Activated CD8-positive, alpha-beta memory T cell treated with anti-CD3 and anti-CD28 coated beads, Interleukin-2, amount 10 ng/mL, durations not matched to agents 7 days and 5 days (primary cell): ENCODE data around the gene ARSG. TPM values are rescaled to one million over a fixed set of nuclear protein-coding genes. Genes with fewer than 3 reads are reported as not detected.

ENCODE experiments used
- ATAC-seq: fragments of 150-1000 bp; cut with Tn5 transposase; one replicate; pipeline ENCODE4 v1.10.0; 2021; ENCODE audit warnings: moderate library complexity
- CTCF ChIA-PET: fragments of 350-600 bp; sonication (Branson Sonifier 250); formaldehyde crosslinking; loops from one replicate; lab custom pipeline; 2021; ENCODE audit warnings: antibody characterized with exemption; lab: Charles Lee
- DNase-seq: peaks from one replicate; pipeline ENCODE4 v3.0.0-alpha.2; 2020
- H3K27ac Mint-ChIP-seq: one replicate; pipeline ENCODE4 v1.8.0; 2021; ENCODE audit warnings: mild to moderate bottlenecking, mixed read lengths
- H3K27me3 Mint-ChIP-seq: one replicate; pipeline ENCODE4 v1.8.0; 2021; ENCODE audit warnings: mixed read lengths
- H3K36me3 Mint-ChIP-seq: one replicate; pipeline ENCODE4 v1.8.0; 2021; ENCODE audit warnings: mild to moderate bottlenecking, mixed read lengths
- H3K4me1 Mint-ChIP-seq: one replicate; pipeline ENCODE4 v1.8.0; 2021; ENCODE audit warnings: mixed read lengths
- H3K4me3 Mint-ChIP-seq: one replicate; pipeline ENCODE4 v1.8.0; 2021; ENCODE audit warnings: mild to moderate bottlenecking, moderate library complexity, mixed read lengths
- H3K9me3 Mint-ChIP-seq: one replicate; pipeline ENCODE4 v1.8.0; 2022; ENCODE audit warnings: low read depth, mixed read lengths
- total RNA-seq, 2 experiments: library from RNA; stranded (reverse); gene quantifications; one replicate each; pipeline ENCODE4 v1.2.3, GENCODE V29; 2021

The ARSG gene
- total RNA-seq, 2 experiments from 2014 or later: 12.5 to 24.6 TPM

DNA sequence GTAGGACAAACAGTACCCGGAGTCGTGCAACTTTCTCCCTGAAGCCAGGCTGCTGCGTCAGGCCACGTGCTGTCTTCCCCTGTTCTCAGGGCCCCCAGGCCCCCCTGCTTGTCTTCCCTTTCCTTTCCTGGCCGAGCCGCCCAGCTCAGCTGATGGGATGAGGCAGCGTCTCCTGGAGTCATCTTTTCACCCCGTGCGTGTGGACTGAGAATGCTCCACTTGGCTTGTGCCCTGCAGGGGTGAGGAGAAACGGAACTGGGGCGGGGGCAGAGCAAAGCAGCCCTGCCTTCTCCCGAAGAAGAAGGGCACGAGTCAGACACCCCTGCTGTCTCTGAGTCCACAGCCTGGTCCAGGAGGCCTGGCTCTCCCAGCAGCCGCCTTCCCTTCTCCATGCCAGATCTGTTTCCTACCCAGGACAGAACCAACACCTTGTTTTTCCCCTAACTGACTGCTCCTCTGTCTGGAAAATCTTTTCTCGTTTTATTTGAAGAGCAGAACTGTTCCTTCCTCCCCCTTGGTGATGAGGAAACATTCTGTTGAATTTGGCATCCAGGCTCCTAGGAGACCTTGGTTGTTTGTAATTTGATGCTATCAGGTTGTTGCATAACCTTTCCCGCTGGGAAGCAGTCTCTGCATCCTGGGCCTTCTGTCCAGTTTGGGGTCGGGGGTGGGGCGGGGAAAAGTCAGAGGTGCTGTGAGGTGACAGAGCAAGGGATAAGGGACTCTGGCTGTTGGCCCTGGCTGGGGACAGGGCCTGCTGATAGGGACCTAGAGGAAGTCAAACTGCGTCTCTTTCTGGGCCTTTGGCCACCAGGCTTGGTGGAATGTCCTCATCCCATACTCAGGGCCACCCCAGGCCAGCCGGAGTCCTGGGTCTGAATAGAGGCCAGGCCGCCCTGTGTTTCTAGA is 87.2 kb downstream of the ARSG start:
- Mint-ChIP-seq H3K4me3 (no peak overlapping the region), H3K27me3 (no peaks in the 10 kb centered on the region), H3K4me1 (peaks cover 19% of the 10 kb centered on the region), H3K36me3 (peaks cover 27% of the 10 kb centered on the region), H3K27ac (no peak overlapping the region), H3K9me3 (no peaks in the 10 kb centered on the region)
- ATAC-seq (no peak), DNase-seq (no peak)
- CTCF ChIA-PET: no interaction called here

- no peak for DNase-seq
- H3K27me3 Mint-ChIP-seq: no peaks in the 10 kb centered on the region
- no peak for ATAC-seq
- no peak overlapping the region for H3K27ac Mint-ChIP-seq
- no peaks in the 10 kb centered on the region for H3K9me3 Mint-ChIP-seq
- CTCF ChIA-PET: no interaction called here
- peaks cover 25% of the 10 kb centered on the region for H3K4me1 Mint-ChIP-seq
- H3K4me3 Mint-ChIP-seq: no peak overlapping the region
- peaks cover 25% of the 10 kb centered on the region for H3K36me3 Mint-ChIP-seq
These were observed 87.8 kb downstream of the ARSG start for GRCh38 chr17:68379177-68379510.

- CTCF ChIA-PET: interaction anchor here (1.0 kb wide), 1 partner anchor 86 kb away, joined by 3 read pairs; no protein-coding TSS in a partner anchor
- H3K4me3 Mint-ChIP-seq: no peak overlapping the region
These were observed 88.7 kb downstream of the ARSG start for GRCh38 chr17:68379692-68380677.

DNA sequence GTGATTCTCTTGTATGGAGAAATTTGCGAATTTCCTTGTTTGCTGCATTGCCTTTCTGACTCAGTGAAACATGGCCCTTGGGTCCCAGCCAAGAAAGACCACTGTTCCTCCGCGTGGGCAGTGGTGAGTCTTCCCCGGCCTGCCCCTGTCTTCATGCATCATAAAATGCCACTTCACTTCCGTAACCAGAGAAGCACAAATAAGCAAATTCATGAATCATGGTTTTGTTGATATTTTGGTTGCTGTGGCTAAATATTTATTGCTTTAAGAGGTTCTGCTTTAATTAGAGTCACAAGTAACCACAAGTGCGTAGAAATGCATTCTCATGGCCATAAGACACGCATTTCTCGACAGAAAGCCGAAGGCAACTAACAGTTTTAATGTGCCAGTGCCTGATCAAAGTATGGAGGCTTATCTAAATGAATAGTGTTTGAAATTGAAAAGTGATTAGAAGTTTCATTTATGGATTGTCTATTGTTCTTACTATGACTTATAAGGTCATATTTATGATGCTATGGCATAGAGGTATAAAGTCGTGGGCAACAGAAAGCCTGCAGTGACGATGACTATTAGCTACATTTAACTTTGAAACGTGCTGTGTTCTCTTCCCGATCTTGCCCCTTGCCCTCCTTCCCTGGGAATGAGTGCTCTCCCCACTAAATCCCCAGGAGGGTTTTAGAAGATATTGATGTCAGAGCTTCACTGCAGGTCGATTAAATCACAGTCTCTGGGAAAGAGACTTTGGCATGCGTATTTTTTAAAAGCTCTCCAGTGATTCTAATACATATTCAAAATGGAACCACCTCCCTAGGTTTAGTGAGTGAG is 90.0 kb downstream of the ARSG start:
- no peaks in the 10 kb centered on the region for H3K27me3 Mint-ChIP-seq
- no peak overlapping the region for H3K27ac Mint-ChIP-seq
- CTCF ChIA-PET: interaction anchor here (1.2 to 1.5 kb wide), 3 partner anchors 16 to 85 kb away, joined by 3 to 7 read pairs (median 3); no protein-coding TSS in a partner anchor
- DNase-seq: no peak
- peaks cover 30% of the 10 kb centered on the region for H3K4me1 Mint-ChIP-seq
- no peak overlapping the region for H3K4me3 Mint-ChIP-seq
- H3K9me3 Mint-ChIP-seq: no peaks in the 10 kb centered on the region
- peaks cover 27% of the 10 kb centered on the region for H3K36me3 Mint-ChIP-seq
- no peak for ATAC-seq

More at GRCh38 chr17:68379692-68380677, 88.7 kb downstream of the ARSG start:
- H3K27me3 Mint-ChIP-seq: no peaks in the 10 kb centered on the region
- H3K4me1 Mint-ChIP-seq: peaks cover 30% of the 10 kb centered on the region
- no peaks in the 10 kb centered on the region for H3K9me3 Mint-ChIP-seq
- peaks cover 27% of the 10 kb centered on the region for H3K36me3 Mint-ChIP-seq
- ATAC-seq (no peak), DNase-seq (no peak)
- no peak overlapping the region for H3K27ac Mint-ChIP-seq

GRCh38 chr17:68382582-68383085 is 91.3 kb downstream of the ARSG start:
- ATAC-seq (no peak), DNase-seq (no peak)
- H3K9me3 Mint-ChIP-seq: no peaks in the 10 kb centered on the region
- peaks cover 23% of the 10 kb centered on the region for H3K36me3 Mint-ChIP-seq
- H3K4me3 Mint-ChIP-seq: no peak overlapping the region
- CTCF ChIA-PET: interaction anchor here (1.2 to 1.5 kb wide), 3 partner anchors 15 to 120 kb away, joined by 3 to 7 read pairs (median 5); no protein-coding TSS in a partner anchor
- peaks cover 30% of the 10 kb centered on the region for H3K4me1 Mint-ChIP-seq
- H3K27me3 Mint-ChIP-seq: no peaks in the 10 kb centered on the region
- H3K27ac Mint-ChIP-seq: no peak overlapping the region

DNA sequence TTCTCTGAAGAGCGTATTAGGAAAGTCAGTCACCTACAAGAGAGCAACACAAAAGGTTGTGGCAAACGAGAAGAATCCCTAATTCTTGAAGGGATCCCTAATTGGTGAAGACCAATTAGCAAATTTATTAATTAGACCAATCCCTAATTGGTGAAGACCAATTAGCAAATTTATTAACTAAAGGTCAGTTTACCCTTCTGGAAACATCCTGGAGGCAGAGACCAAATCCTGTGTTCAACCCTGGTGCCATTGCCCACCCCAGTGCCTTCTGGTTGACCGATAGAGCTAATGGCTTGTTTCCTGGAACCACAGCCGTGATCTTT is 91.8 kb downstream of the ARSG start:
- Mint-ChIP-seq H3K36me3 (peaks cover 22% of the 10 kb centered on the region), H3K27ac (no peak overlapping the region), H3K9me3 (no peaks in the 10 kb centered on the region), H3K27me3 (no peaks in the 10 kb centered on the region), H3K4me1 (peaks cover 30% of the 10 kb centered on the region), H3K4me3 (no peak overlapping the region)
- CTCF ChIA-PET: interaction anchor here (0.7 to 1.5 kb wide), 4 partner anchors 10 to 120 kb away, joined by 3 to 7 read pairs (median 4); no protein-coding TSS in a partner anchor
- DNase-seq (no peak), ATAC-seq (no peak)

DNA sequence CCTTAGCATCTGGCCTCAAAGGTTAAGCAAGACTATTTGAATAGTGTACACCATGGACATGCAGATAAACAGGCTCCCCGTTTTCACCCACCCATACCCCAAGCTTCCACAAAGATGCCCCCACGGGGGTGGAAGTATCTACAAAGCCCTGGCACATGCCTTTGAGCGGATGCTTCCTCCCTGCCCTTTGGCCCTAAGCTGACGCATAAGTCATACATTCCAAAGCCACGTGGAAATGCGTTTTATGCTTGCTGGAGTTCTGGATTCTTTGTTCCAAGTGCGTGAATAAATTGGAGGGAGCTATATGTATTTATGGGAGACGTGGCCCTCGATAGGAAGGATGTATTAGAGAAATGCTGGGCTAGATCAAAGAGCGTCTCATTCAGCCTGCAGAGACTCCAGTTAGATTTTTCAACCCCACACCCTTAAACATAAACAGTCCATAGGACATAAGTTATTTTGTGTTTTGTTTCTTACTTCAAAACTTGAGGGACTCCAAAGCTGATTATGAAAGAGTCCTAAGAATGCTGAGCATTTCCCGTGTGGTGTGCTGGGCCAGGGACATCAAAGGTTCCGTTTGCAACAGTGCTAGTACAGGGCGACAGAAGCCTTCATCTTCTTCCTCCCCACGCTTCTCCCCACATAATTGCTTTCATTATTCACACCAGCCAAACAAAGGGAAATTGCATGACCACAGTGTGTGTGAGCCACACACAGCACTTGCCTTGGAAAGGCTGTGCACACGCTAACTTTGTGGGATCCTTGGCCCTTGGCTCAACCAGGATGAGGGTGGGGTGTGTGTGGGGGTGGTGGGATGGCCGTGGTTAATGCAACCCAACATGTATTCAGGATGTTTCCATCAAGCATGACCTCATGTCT is 92.4 kb downstream of the ARSG start:
- Mint-ChIP-seq H3K36me3 (peaks cover 22% of the 10 kb centered on the region), H3K4me1 (peaks cover 30% of the 10 kb centered on the region), H3K9me3 (no peaks in the 10 kb centered on the region), H3K27me3 (no peaks in the 10 kb centered on the region), H3K27ac (peak overlapping the region; percentile 70), H3K4me3 (peak overlapping the region; percentile 23)
- DNase-seq: peak; percentile 53
- ATAC-seq: peak; percentile 77
- CTCF ChIA-PET: interaction anchor here (0.7 to 1.3 kb wide), 4 partner anchors 11 to 121 kb away, joined by 3 to 6 read pairs (median 4); no protein-coding TSS in a partner anchor

DNA sequence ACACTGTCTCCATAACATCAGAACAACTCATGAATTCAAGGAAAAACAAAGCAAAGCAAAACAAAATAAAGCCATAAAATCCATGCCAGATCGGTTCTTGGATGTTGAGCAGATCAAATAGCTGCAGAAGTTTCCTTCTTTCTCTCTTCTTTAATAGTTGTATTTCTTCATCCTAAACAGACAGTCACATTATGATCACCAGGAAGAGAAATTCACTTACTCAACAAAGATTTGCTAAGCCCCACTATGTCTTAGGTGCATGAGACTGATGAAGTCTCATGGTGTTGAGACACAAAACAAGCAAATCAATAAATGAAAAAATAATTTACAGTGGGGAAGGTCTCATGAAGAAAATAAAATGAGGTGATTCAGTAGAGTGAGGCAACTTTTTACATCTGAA is 93.2 kb downstream of the ARSG start:
- Mint-ChIP-seq H3K4me3 (peak overlapping the region; percentile 23), H3K27ac (peak overlapping the region; percentile 70), H3K36me3 (peaks cover 22% of the 10 kb centered on the region), H3K27me3 (no peaks in the 10 kb centered on the region), H3K4me1 (peaks cover 30% of the 10 kb centered on the region), H3K9me3 (no peaks in the 10 kb centered on the region)
- no peak for DNase-seq
- ATAC-seq: no peak
- CTCF ChIA-PET: interaction anchor here (1.1 to 1.3 kb wide), 3 partner anchors 14 to 97 kb away, joined by 3 to 6 read pairs (median 3); no protein-coding TSS in a partner anchor

GRCh38 chr17:68384941-68385340 is 93.6 kb downstream of the ARSG start:
- no peak overlapping the region for H3K4me3 Mint-ChIP-seq
- CTCF ChIA-PET: interaction anchor here (1.1 to 1.3 kb wide), 3 partner anchors 14 to 97 kb away, joined by 3 to 6 read pairs (median 3); no protein-coding TSS in a partner anchor
- DNase-seq (no peak), ATAC-seq (no peak)
- no peaks in the 10 kb centered on the region for H3K27me3 Mint-ChIP-seq
- peaks cover 19% of the 10 kb centered on the region for H3K36me3 Mint-ChIP-seq
- H3K27ac Mint-ChIP-seq: peak overlapping the region; percentile 70
- no peaks in the 10 kb centered on the region for H3K9me3 Mint-ChIP-seq
- H3K4me1 Mint-ChIP-seq: peaks cover 30% of the 10 kb centered on the region

- no peak for DNase-seq
- CTCF ChIA-PET: interaction anchor here (0.6 to 1.3 kb wide), 4 partner anchors 13 to 120 kb away, joined by 3 to 6 read pairs (median 3); no protein-coding TSS in a partner anchor
- peaks cover 29% of the 10 kb centered on the region for H3K4me1 Mint-ChIP-seq
These were observed 94.4 kb downstream of the ARSG start for GRCh38 chr17:68385490-68386215.

More at GRCh38 chr17:68385490-68386215, 94.4 kb downstream of the ARSG start:
- Mint-ChIP-seq H3K27ac (no peak overlapping the region), H3K4me3 (no peak overlapping the region), H3K9me3 (no peaks in the 10 kb centered on the region), H3K27me3 (no peaks in the 10 kb centered on the region), H3K36me3 (peaks cover 15% of the 10 kb centered on the region)
- ATAC-seq: no peak
